ENCODE measurements around the gene CSNK1G3.
"Not testable (repeated sequence)": the region's sequence is repeated elsewhere in the genome, so short reads cannot be mapped to it uniquely, and the experiment has no call there.

Gene CSNK1G3

DNA sequence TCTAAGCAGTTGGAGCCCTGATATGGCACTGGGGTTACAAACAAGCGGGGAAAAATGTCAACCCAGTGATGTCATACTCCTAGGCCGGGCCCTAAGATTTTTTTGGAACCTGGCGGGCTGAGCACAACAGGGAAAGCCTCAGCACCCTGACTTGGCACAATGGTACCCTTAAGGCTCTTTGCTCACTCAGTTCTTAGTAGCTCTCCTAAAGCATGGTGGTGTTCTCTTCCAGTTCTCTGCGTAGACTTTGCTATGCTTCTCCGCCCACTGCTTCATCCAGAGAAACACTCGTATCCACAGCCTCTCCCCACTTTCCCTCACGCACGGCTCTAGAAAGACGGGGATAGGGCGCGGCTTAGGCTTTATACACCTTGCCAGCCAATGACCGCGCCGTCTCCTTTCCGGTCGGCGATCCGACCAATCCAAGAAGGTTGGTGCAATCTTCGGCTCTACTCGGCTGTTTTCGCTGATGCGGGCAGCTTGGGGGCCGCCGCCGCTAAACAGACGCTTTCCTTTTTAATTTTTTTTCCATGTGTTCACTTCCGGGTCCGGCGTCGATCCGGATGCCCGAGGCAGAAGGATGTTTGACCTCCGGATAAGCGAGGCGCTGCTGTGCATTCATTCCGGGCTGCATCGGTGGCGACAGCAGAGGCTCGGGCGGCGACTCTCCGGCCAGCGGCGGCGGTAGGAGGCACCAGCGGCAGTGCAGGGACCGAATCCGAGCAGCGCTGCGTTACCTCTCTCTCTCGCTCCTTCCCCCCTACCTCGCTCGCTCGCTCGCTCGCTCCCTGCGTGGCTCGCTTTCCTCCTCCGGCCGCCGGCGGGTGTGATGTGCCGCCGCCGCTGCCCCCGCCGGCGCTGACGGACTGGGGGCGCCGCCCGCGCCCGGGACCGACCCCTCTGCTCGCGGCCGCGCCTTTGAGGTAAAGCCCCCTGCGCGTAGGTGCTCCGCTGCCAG lies at the start of gene CSNK1G3:
Gene CSNK1G3 (plus strand): TSS at position 530 of the 958 bp plus-strand sequence. CDS start 33,487 bp downstream, outside the sequence.
- in situ Hi-C loops (cut with HindIII; ENCODE audit: low sequenced_read_pairs), result no loop called here
- H3K4me3 ChIP-seq (ENCODE audit: low read depth, low read length), result peak within 1 kb of the TSS; percentile 82
- DNase-seq (ENCODE audit: low read depth, low spot score), result peak; percentile 99
- TF ChIP-seq, protein P1, sequence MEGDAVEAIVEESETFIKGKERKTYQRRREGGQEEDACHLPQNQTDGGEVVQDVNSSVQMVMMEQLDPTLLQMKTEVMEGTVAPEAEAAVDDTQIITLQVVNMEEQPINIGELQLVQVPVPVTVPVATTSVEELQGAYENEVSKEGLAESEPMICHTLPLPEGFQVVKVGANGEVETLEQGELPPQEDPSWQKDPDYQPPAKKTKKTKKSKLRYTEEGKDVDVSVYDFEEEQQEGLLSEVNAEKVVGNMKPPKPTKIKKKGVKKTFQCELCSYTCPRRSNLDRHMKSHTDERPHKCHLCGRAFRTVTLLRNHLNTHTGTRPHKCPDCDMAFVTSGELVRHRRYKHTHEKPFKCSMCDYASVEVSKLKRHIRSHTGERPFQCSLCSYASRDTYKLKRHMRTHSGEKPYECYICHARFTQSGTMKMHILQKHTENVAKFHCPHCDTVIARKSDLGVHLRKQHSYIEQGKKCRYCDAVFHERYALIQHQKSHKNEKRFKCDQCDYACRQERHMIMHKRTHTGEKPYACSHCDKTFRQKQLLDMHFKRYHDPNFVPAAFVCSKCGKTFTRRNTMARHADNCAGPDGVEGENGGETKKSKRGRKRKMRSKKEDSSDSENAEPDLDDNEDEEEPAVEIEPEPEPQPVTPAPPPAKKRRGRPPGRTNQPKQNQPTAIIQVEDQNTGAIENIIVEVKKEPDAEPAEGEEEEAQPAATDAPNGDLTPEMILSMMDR (IDR thresholded peaks at IDR 0.05; ENCODE audit: low read depth, low read length), result no peak

DNA sequence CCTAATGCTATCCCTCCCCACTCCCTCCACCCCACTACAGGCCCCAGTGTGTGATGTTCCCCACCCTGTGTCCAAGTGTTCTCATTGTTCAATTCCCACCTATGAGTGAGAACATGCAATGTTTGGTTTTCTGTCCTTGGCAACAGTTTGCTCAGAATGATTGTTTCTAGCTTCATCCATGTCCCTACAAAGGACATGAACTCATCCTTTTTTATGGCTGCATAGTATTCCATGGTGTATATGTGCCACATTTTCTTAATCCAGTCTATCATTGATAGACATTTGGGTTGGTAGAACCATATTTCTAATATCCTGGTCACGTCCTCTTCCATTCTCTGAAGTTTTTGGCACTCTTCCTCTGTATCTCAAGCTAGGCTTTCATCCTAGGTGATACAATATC lies 45.1 kb upstream of the CSNK1G3 start:
- in situ Hi-C loops (cut with HindIII; ENCODE audit: low sequenced_read_pairs); H3K4me3 ChIP-seq (ENCODE audit: low read depth, low read length); DNase-seq (ENCODE audit: low read depth, low spot score): not testable (repeated sequence)

DNA sequence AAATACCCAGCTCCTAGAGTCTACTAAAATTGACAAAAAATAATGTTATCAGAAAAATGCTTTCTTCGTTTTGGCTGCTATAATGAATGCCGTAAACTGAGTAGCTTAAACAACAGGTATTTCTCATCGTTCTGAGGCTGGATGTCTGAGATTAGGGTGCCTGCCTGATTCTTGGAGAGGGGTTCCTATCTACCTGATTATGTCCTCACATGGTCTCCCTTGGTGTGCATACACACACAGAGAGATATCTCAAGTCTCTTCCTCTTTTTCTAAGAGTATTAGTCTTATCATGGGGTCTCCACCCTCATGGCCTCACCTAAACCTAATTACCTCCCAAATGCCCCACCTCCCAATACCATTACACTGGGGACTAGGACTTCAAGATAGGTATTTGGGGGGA lies 40.6 kb upstream of the CSNK1G3 start:
- no peak overlapping the region for H3K4me3 ChIP-seq (ENCODE audit: low read depth, low read length)
- no peak for DNase-seq (ENCODE audit: low read depth, low spot score)
- TF ChIP-seq, protein P1 (IDR thresholded peaks at IDR 0.05; ENCODE audit: low read depth, low read length), result no peak
- in situ Hi-C loops (cut with HindIII; ENCODE audit: low sequenced_read_pairs), result no loop called here

DNA sequence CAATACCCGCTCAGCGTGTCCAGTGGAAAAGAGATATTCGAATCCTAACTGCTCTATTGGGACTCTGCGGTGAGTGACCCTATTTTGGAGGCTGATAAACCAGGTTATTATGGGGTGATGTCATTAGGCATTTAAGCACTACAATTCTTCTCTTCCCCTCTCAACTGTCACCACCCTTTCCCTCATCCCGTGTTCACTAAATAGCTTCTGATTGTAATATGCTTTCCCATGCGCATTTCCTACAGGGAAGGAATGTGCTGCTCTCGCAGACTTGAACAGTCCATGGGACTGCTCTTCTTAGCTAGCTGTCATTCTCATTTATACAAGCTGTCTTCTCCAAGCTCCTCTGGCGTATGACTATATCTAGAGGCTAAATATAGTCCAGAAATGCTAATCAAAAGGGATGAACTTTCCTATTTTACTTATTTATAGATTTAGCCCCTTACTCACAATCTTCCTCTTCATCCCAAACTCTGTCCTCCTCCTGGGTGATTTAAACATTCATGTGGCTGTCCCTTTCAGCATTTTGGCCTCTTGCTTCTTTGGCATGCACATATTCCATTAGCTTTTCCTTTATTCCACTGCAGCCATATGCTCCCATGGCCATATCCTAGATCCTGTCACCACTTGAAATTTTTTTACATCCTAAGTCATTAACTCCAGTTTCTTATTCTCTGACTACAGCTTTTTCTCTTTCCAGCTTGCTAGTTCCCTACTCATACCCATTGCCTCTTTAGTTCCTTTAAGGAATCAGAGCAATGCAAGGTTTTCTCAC lies 39.6 kb upstream of the CSNK1G3 start:
- no peak overlapping the region for H3K4me3 ChIP-seq (ENCODE audit: low read depth, low read length)
- TF ChIP-seq, protein P1 (IDR thresholded peaks at IDR 0.05; ENCODE audit: low read depth, low read length), result no peak
- in situ Hi-C loops (cut with HindIII; ENCODE audit: low sequenced_read_pairs), result no loop called here

DNA sequence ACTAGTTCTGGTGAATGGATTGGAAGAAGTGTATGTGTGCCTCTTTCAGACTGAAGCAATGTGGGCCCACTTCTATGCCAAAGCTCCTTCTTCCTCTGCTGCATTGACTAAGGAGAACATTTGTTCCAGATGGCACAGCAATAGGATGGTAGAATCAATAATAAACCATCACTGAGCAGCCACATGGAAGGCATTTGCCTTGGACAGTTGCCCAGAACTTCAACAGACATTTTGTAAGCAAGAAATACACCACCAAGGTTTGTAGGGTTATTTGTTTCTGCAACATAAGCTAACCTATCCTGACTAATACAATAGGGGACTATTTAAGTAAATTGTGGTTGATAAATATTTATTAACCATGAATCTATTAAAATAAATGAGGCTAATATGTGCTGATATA lies 37.7 kb upstream of the CSNK1G3 start:
- no peak overlapping the region for H3K4me3 ChIP-seq (ENCODE audit: low read depth, low read length)
- TF ChIP-seq, protein P1 (IDR thresholded peaks at IDR 0.05; ENCODE audit: low read depth, low read length), result no peak
- DNase-seq (ENCODE audit: low read depth, low spot score), result no peak
- in situ Hi-C loops (cut with HindIII; ENCODE audit: low sequenced_read_pairs), result no loop called here

More for the DNA sequence above, 39.6 kb upstream of the CSNK1G3 start:
- no peak for DNase-seq (ENCODE audit: low read depth, low spot score)

DNA sequence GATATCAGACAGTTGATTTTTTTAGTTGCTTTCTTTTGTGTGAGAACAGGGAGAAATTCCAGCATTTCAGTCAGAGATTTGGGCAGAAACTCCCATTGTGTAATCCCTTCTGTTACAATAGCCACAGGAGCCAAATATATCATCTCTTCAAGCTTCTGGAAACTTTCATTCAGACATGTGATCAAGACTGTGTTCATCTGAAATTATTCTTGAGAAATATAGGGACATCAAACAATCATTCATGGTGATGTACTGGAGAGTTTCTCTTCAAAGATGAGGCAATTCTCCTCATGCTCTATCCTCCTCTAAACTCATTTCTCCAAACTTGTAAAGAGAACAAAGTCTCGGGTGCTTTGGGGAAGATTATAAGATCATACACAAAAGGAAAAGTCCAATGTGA lies 35.2 kb upstream of the CSNK1G3 start:
- DNase-seq (ENCODE audit: low read depth, low spot score), result no peak
- no peak overlapping the region for H3K4me3 ChIP-seq (ENCODE audit: low read depth, low read length)
- in situ Hi-C loops (cut with HindIII; ENCODE audit: low sequenced_read_pairs), result no loop called here
- TF ChIP-seq, protein P1 (IDR thresholded peaks at IDR 0.05; ENCODE audit: low read depth, low read length), result no peak

Measured in astrocyte of the spinal cord (primary cell).